ENCODE measurements around the gene MAS1L.

GRCh38 chr6:29490055-29490454, 2.3 kb upstream of the MAS1L start:
- no peak for TF ChIP-seq CTCF (IDR thresholded peaks at IDR 0.05; ENCODE audit: insufficient read depth, low read length, poor library complexity, severe bottlenecking)
- no peak for TF ChIP-seq EZH2phosphoT487 (conservative IDR thresholded peaks at IDR 0.05; ENCODE audit: low read length)
